CD4-positive, CD25-positive, alpha-beta regulatory T cell (primary cell): ENCODE results near the gene MAPK8. TPM values are rescaled to one million over a fixed set of nuclear protein-coding genes. Genes with fewer than 3 reads are reported as not detected.

Source experiments
- ATAC-seq, 2 donors: fragments of 150-1000 bp; cut with Tn5 transposase; one replicate each; pipeline ENCODE4 v1.10.0; 2021; ENCODE audit warnings: low read depth in 2 of 2, moderate number of reproducible peaks in 2 of 2, moderate library complexity in 1 of 2
- DNase-seq, 3 donors: peaks; one replicate each; pipeline versions ENCODE4 v3.0.0 to v3.0.0-alpha.2; 2012 to 2022; ENCODE audit warnings: mixed read lengths in 1 of 3
- H3K27ac ChIP-seq: one replicate; pipeline ENCODE4 v1.7.0; 2013; ENCODE audit warnings: mild to moderate bottlenecking, low read length; ENCODE audit not compliant: insufficient read depth, poor library complexity, severe bottlenecking
- H3K27me3 ChIP-seq: one replicate; pipeline ENCODE4 v1.7.0; 2013; ENCODE audit warnings: low read length; ENCODE audit not compliant: control insufficient read depth, insufficient read depth
- H3K36me3 ChIP-seq: one replicate; pipeline ENCODE4 v1.7.0; 2013; ENCODE audit warnings: mild to moderate bottlenecking, low read length, moderate library complexity; ENCODE audit not compliant: control insufficient read depth, insufficient read depth
- H3K4me1 ChIP-seq: 2 replicates; pipeline ENCODE4 v1.7.0; 2013; ENCODE audit warnings: mild to moderate bottlenecking, low read length; ENCODE audit not compliant: insufficient read depth, control insufficient read depth, poor library complexity, severe bottlenecking
- H3K4me3 ChIP-seq: one replicate; pipeline ENCODE4 v1.7.0; 2013; ENCODE audit warnings: low read depth, mild to moderate bottlenecking, low read length, moderate library complexity
- H3K9me3 ChIP-seq, 2 experiments: 1 replicate in 1 of 2; 2 replicates in 1 of 2; pipeline ENCODE4 v1.7.0; 2013; ENCODE audit warnings: low read length in 2 of 2, mild to moderate bottlenecking in 1 of 2, moderate library complexity in 1 of 2; ENCODE audit not compliant: control insufficient read depth in 2 of 2
- H3K27ac Mint-ChIP-seq, 3 donors: one replicate each; pipeline ENCODE4 v1.8.0; 2020 to 2022; ENCODE audit warnings: mild to moderate bottlenecking in 3 of 3, mixed read lengths in 3 of 3, moderate library complexity in 2 of 3
- H3K27me3 Mint-ChIP-seq: one replicate; pipeline ENCODE4 v1.8.0; 2022; ENCODE audit warnings: mild to moderate bottlenecking, mixed read lengths
- H3K36me3 Mint-ChIP-seq: one replicate; pipeline ENCODE4 v1.8.0; 2020; ENCODE audit warnings: mixed read lengths
- H3K4me1 Mint-ChIP-seq, 4 donors: one replicate each; pipeline ENCODE4 v1.8.0; 2020 to 2022; ENCODE audit warnings: mixed read lengths in 4 of 4, mild to moderate bottlenecking in 1 of 4
- H3K4me3 Mint-ChIP-seq, 4 donors: one replicate each; pipeline ENCODE4 v1.8.0; 2020 to 2022; ENCODE audit warnings: mild to moderate bottlenecking in 4 of 4, mixed read lengths in 4 of 4, moderate library complexity in 3 of 4
- H3K9me3 Mint-ChIP-seq, 7 donors: one replicate each; pipeline ENCODE4 v1.8.0; 2020 to 2022; ENCODE audit warnings: mixed read lengths in 7 of 7, mild to moderate bottlenecking in 3 of 7, moderate library complexity in 2 of 7
- polyA plus RNA-seq, 4 donors: library from polyadenylated mRNA; unstranded; fragments of 300-500 nt; fragmentation: Illumina TruSeq; gene quantifications; one replicate each; pipeline ENCODE4 v1.2.3, GENCODE V29; 2021
- total RNA-seq: library from RNA; stranded (reverse); gene quantifications from one replicate; pipeline ENCODE4 v1.2.3, GENCODE V29; 2022

The MAPK8 gene
- total and polyA plus RNA-seq, 5 donors from 2014 or later, result 19.8 to 34.5 (median 22.9) TPM

DNA sequence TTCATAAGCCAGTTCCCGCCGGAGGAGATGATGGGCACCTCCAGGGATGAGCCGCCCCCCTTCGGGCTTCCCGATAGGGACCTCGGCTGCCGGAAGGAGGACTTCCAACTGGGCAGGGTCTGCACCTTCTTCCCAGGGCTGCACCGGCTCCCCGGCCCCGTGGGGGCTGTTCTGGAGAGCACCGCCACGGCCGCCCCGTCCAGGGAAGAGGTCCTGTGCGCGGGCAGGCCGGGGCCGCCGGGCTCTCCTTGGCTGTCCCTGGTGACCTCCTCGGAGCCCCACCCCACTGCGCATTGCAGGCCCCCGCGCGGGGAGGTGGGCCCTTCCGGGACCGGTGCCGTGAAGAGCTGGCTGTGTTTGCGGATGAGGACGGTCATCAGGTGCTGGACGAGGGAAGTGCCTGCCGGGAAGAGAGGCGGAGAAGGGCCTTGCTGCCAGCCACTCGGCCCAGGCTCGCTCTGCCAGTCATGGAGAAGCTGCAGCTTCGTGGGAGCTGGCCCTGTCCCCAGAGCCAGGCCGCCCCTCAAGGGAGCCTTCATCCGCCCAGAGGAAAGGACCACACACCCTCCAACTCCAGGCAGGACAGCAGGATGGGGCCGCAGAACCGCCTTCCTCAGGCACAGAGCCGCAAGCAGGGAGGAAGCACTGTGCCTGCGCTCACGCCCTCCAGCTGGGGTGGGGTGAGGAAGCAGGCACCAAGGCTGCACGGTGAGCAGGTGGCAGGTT lies 144.4 kb downstream of the MAPK8 start:
- Histone ChIP-seq H3K36me3 (no peaks in the 10 kb centered on the region), H3K4me3 (no peak overlapping the region), H3K4me1 (no peaks in the 10 kb centered on the region), H3K9me3 (no peaks in the 10 kb centered on the region), H3K27me3 (no peaks in the 10 kb centered on the region), H3K27ac (no peak overlapping the region)
- H3K27ac Mint-ChIP-seq, result no peak overlapping the region
- no peak overlapping the region for H3K4me3 Mint-ChIP-seq
- no peaks in the 10 kb centered on the region for H3K36me3 Mint-ChIP-seq
- ATAC-seq, result no peak
- no peaks in the 10 kb centered on the region for H3K27me3 Mint-ChIP-seq
- no peaks in the 10 kb centered on the region for H3K4me1 Mint-ChIP-seq
- no peak for DNase-seq
- no peaks in the 10 kb centered on the region for H3K9me3 Mint-ChIP-seq

DNA sequence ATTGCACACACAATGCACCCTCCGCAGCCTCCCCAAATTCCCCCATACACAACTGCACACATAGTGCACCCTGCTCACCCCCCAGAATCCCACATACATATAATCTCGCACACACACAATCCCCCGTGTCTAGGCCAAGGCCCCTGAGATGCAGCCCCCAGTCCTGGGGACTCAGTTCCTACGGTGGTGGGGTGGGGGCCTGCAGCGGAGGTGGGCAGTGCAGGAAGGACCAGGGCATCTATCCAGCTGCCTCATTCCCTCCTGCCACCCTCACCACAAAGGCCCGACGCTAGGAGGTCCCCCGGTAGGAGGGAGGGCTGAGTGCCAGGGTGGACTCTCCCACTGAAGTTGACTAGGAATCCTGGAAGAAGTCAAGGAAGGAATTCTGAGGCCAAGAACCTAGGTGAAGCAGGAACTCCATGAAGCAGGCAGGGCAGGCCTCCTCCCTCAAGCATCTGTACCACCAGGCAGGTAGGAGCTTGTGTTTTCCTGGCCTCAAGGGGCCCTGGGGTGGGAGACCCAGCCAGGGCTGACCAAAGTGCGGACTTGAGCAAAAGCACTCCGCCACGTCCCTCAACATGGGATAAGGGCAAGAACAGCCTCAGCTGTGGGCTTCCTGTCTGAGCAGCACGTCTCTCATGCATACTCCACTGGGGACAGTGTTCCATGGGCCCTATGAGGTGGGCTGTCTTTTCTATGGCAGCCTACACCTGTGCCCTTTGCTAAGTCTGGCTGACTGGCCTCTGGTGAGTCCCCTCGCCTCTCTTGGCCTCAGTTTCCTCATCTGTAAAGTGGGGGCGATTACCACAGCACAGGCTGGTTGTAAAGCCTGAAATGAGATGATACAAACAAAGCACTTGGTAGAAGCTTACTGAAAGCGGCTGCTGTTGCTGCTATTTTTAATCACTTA lies 145.7 kb downstream of the MAPK8 start:
- H3K36me3 Mint-ChIP-seq, result no peaks in the 10 kb centered on the region
- H3K27ac Mint-ChIP-seq, result no peak overlapping the region
- Histone ChIP-seq H3K27ac (no peak overlapping the region), H3K4me3 (no peak overlapping the region), H3K9me3 (no peaks in the 10 kb centered on the region), H3K27me3 (no peaks in the 10 kb centered on the region), H3K36me3 (no peaks in the 10 kb centered on the region), H3K4me1 (no peaks in the 10 kb centered on the region)
- H3K9me3 Mint-ChIP-seq, result no peaks in the 10 kb centered on the region
- no peaks in the 10 kb centered on the region for H3K27me3 Mint-ChIP-seq
- H3K4me1 Mint-ChIP-seq, result no peaks in the 10 kb centered on the region
- no peak for ATAC-seq
- no peak for DNase-seq
- H3K4me3 Mint-ChIP-seq, result no peak overlapping the region

DNA sequence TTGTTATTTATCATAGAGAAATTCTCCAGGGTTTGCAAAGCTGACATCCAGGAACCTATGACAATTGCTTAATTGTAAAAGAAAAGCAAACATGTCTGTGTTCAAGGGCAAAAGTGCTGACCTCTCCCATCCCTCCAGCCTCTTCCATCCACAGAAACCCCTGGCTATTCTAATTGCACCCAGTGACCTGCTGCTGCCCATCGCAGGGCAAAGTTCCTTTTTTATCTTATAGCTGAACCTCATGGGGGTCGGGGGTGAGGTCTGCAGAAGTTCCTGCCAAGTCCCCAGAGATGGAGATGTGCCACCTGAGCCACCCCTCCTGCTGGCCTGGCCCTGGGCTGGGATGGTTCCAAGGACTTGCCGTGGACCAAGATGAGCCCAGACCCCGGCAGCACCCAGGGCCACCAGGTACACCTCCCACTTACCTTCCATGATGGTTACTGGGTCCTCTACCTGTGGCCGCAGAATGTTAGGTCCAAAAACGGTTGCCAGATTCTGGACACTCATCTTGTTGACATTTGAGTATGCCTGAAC lies 146.5 kb downstream of the MAPK8 start:
- Mint-ChIP-seq H3K9me3 (no peaks in the 10 kb centered on the region), H3K27me3 (no peaks in the 10 kb centered on the region), H3K4me3 (no peak overlapping the region), H3K27ac (no peak overlapping the region), H3K36me3 (no peaks in the 10 kb centered on the region), H3K4me1 (no peaks in the 10 kb centered on the region)
- no peaks in the 10 kb centered on the region for H3K27me3 ChIP-seq
- DNase-seq, result no peak
- no peak overlapping the region for H3K27ac ChIP-seq
- H3K9me3 ChIP-seq, result no peaks in the 10 kb centered on the region
- no peak overlapping the region for H3K4me3 ChIP-seq
- H3K4me1 ChIP-seq, result no peaks in the 10 kb centered on the region
- no peaks in the 10 kb centered on the region for H3K36me3 ChIP-seq
- no peak for ATAC-seq

DNA sequence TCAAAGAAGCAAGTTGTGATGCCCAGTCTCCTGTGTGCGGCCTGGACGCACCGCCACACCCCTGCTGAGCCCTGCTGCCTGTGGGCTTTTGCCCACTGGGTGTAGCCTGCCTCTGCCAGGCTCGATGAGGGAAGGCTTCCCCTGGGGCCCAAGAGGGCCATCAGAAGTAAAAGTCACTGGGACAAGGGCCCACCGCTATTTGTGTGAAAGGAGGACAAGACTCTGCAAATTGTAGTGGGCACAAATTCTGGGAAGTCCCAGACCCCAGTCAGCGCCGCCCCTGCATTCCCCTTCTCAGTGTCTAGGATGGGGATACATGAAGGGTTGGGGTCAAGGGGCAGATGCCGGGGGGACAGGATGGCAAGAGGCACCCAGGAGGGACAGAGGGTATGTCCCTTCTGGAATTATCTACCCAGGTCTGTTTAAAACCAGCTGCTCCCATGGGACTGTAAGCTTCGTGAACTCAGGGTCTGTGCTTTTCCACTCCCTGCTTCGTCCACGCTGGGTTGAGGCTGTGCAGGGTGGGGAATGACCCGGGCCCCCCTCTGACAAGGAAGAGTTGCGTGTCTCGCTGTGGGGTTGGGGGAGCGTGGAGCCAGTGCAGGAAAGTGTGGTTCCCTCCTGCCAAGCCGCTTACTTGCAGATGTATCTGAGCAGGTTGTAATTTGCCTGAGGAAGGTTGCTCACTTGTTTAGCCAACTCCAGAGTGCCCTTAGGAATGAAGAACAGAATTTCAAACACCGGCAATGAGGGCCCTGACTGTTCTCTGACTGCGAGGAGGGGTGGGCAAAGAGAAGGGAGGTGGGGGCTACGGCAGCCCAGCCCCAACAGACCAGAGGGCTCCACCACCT lies 147.2 kb downstream of the MAPK8 start:
- no peak overlapping the region for H3K27ac ChIP-seq
- no peaks in the 10 kb centered on the region for H3K4me1 ChIP-seq
- H3K36me3 ChIP-seq, result no peaks in the 10 kb centered on the region
- no peaks in the 10 kb centered on the region for H3K4me1 Mint-ChIP-seq
- H3K4me3 Mint-ChIP-seq, result no peak overlapping the region
- H3K27me3 ChIP-seq, result no peaks in the 10 kb centered on the region
- ATAC-seq (no peak), DNase-seq (no peak)
- H3K27me3 Mint-ChIP-seq, result no peaks in the 10 kb centered on the region
- no peak overlapping the region for H3K27ac Mint-ChIP-seq
- no peaks in the 10 kb centered on the region for H3K9me3 ChIP-seq
- H3K36me3 Mint-ChIP-seq, result no peaks in the 10 kb centered on the region
- H3K4me3 ChIP-seq, result no peak overlapping the region
- H3K9me3 Mint-ChIP-seq, result no peaks in the 10 kb centered on the region

DNA sequence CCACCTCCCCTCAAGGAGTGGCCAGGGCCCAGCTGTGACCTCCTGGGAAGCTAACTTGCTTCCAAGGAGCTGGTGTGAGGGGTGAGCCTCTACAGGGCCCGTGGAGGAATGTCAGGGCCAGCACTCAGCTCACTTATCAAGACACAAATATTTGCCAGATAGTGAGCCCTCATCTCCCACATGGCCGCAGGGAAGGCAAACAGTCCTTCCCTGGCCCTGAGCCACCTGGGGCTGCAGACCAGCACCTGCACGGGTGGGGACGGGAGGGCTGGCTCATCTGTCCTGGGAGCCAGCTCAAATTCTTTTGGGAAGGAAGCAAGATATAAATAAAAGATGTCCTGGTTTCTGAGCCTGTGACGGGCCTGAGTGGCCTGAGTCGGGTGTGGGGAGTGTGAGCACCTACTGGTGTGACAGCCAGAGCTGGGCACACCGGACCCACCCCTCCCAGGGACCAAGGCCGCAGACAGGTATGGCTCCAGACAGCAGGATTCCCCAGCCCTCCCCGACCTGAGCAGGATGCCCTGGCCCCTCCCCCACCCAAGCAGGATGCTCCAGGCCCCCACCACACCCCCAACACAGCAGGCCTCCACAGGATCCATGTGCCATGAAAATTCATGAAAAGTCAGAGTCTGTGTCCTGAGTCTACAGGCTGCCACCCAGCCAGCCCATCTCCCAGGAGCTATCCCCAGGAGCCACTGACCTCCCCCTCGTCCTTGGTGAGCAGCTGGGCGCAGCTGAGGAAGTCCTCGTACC lies 148.0 kb downstream of the MAPK8 start:
- Mint-ChIP-seq H3K36me3 (no peaks in the 10 kb centered on the region), H3K27ac (no peak overlapping the region), H3K4me3 (no peak overlapping the region), H3K27me3 (no peaks in the 10 kb centered on the region), H3K9me3 (no peaks in the 10 kb centered on the region), H3K4me1 (no peaks in the 10 kb centered on the region)
- ATAC-seq (no peak), DNase-seq (no peak)
- Histone ChIP-seq H3K27me3 (no peaks in the 10 kb centered on the region), H3K27ac (no peak overlapping the region), H3K4me1 (no peaks in the 10 kb centered on the region), H3K9me3 (no peaks in the 10 kb centered on the region), H3K4me3 (no peak overlapping the region), H3K36me3 (no peaks in the 10 kb centered on the region)

DNA sequence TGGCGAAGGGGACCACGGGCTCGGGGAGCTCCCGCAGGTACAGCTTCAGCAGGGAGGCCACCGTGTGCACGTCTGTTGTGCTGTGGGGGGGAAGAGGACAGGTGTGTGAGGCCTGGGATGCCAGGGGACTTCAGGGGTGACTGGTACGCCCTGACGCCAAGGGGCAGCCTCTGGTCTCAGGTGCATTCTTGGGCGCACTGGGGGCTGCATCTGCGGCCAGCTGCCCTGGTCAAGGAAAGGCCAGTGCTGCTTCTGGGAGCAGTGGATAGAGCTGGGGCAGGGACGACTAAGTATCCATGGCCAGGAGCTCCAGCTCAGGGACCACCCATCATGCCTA lies 148.5 kb downstream of the MAPK8 start:
- Histone ChIP-seq H3K36me3 (no peaks in the 10 kb centered on the region), H3K27me3 (no peaks in the 10 kb centered on the region), H3K9me3 (no peaks in the 10 kb centered on the region), H3K4me3 (no peak overlapping the region), H3K4me1 (no peaks in the 10 kb centered on the region), H3K27ac (no peak overlapping the region)
- ATAC-seq, result no peak
- H3K9me3 Mint-ChIP-seq, result no peaks in the 10 kb centered on the region
- H3K4me1 Mint-ChIP-seq, result no peaks in the 10 kb centered on the region
- no peak overlapping the region for H3K27ac Mint-ChIP-seq
- no peak overlapping the region for H3K4me3 Mint-ChIP-seq
- H3K27me3 Mint-ChIP-seq, result no peaks in the 10 kb centered on the region
- no peaks in the 10 kb centered on the region for H3K36me3 Mint-ChIP-seq
- no peak for DNase-seq
